Inflammatory macrophage (primary cell): ENCODE measurements around the gene RPN2.

ENCODE experiments used
- DNase-seq, 2 donors: peaks; one replicate each; pipeline ENCODE4 v3.0.0-alpha.2; 2020 to 2022

Gene RPN2

GRCh38 chr20:37270576-37271420 lies 91.7 kb downstream of the RPN2 start:
- peak; percentile 94 to 96 for DNase-seq

- DNase-seq, result no peak
These were observed 92.3 kb downstream of the RPN2 start for GRCh38 chr20:37271421-37271768.

GRCh38 chr20:37273988-37274387 lies 94.9 kb downstream of the RPN2 start:
- no peak for DNase-seq

- DNase-seq, result peak; percentile 82 to 92
These were observed 95.9 kb downstream of the RPN2 start for GRCh38 chr20:37274851-37275524.

- DNase-seq, result peak; percentile 50 to 70
These were observed 97.5 kb downstream of the RPN2 start for GRCh38 chr20:37276494-37277252.

GRCh38 chr20:37277253-37277593 lies 98.1 kb downstream of the RPN2 start:
- DNase-seq, result no peak

- DNase-seq, result no peak
These were observed 99.9 kb downstream of the RPN2 start for GRCh38 chr20:37278966-37279590.

GRCh38 chr20:37279820-37280219 lies 100.7 kb downstream of the RPN2 start:
- no peak for DNase-seq

GRCh38 chr20:37280403-37280802 lies 101.3 kb downstream of the RPN2 start:
- DNase-seq, result no peak

GRCh38 chr20:37282556-37282955 lies 103.4 kb downstream of the RPN2 start:
- DNase-seq, result no peak

GRCh38 chr20:37283530-37284195 lies 104.5 kb downstream of the RPN2 start:
- DNase-seq, result no peak

- DNase-seq, result peak in 1 of 2 donors; percentile 41
These were observed 105.6 kb downstream of the RPN2 start for GRCh38 chr20:37284691-37285161.

- DNase-seq, result no peak
These were observed 106.7 kb downstream of the RPN2 start for GRCh38 chr20:37285664-37286374.

- DNase-seq, result peak; percentile 88 to 93
These were observed 109.0 kb downstream of the RPN2 start for GRCh38 chr20:37288091-37288490.

GRCh38 chr20:37290158-37290810 lies 111.2 kb downstream of the RPN2 start:
- no peak for DNase-seq
